Upper lobe of left lung (tissue), 6 donors: Measurements from ENCODE around the gene SEPTIN10. TPM values are rescaled to one million over a fixed set of nuclear protein-coding genes. Genes with fewer than 3 reads are reported as not detected.

ENCODE experiments used
- ATAC-seq, 2 donors: fragments of 200-7000 bp; cut with Tn5 transposase; one replicate each; pipeline ENCODE4 v1.9.1; 2022; ENCODE audit warnings: mild to moderate bottlenecking in 2 of 2, moderate library complexity in 2 of 2; ENCODE audit not compliant: low FRiP score in 2 of 2
- DNase-seq, 2 donors: peaks; one replicate each; pipeline ENCODE4 v3.0.0-alpha.2; 2019 to 2020
- H3K27ac ChIP-seq, 4 donors: fragments of 200-600 bp; sonication (generic); one replicate each; pipeline ENCODE4 v1.5.1; 2016 to 2019
- H3K27me3 ChIP-seq, 4 donors: fragments of 200-600 bp; sonication (generic); one replicate each; pipeline ENCODE4 v1.5.1; 2017 to 2019
- H3K36me3 ChIP-seq, 4 donors: fragments of 200-600 bp; sonication (generic); one replicate each; pipeline ENCODE4 v1.5.1; 2016 to 2019
- H3K4me1 ChIP-seq, 4 donors: fragments of 200-600 bp; sonication (generic); one replicate each; pipeline ENCODE4 v1.5.1; 2018 to 2019
- H3K4me3 ChIP-seq, 4 donors: fragments of 200-600 bp; sonication (generic); one replicate each; pipeline ENCODE4 v1.5.1; 2017 to 2019; ENCODE audit warnings: mild to moderate bottlenecking in 2 of 4, moderate library complexity in 1 of 4
- H3K9me3 ChIP-seq, 4 donors: fragments of 200-600 bp; sonication (generic); one replicate each; pipeline ENCODE4 v1.5.1; 2018 to 2019
- EP300 ChIP-seq, 4 donors: sonication (generic); formaldehyde crosslinking; IDR thresholded peaks; one replicate each; pipeline ENCODE4 v1.5.1; 2017; ENCODE audit warnings: antibody characterized with exemption in 4 of 4, control low read depth in 2 of 4
- POLR2A ChIP-seq, 4 donors: fragments of 450-650 bp; IDR thresholded peaks; one replicate each; pipeline ENCODE4 v1.5.1; 2016 to 2017; ENCODE audit warnings: antibody characterized with exemption in 4 of 4, mild to moderate bottlenecking in 2 of 4
- POLR2AphosphoS5 ChIP-seq, 2 donors: sonication (generic); formaldehyde crosslinking; IDR thresholded peaks; one replicate each; pipeline ENCODE4 v1.5.1; 2017; ENCODE audit warnings: antibody characterized with exemption in 2 of 2
- WGBS, 2 donors: methylation state at CpG; one replicate each; pipeline ENCODE4 v1.1.5; 2017 to 2018; 5-methylcytosine and 5-hydroxymethylcytosine counted together
- total RNA-seq, 6 donors: library from RNA; depleted of rRNA in 4 of 6; stranded (reverse); fragments of >200 nt in 4 of 6; gene quantifications; one replicate each; pipeline versions ENCODE4 v1.1.0 to v1.2.1, GENCODE V29; 2016 to 2021
- TF ChIP-seq, protein P1 (sequence below), 6 experiments: fragments of 450-650 bp in 4 of 6; fragments of 200-600 bp in 2 of 6; sonication (generic) in 2 of 6; IDR thresholded peaks; one replicate each; pipeline ENCODE4 v1.5.1; 2016 to 2019; ENCODE audit warnings: antibody characterized with exemption in 6 of 6
- donor health status: DM: no; HTN: no; CAD: no; lungs with moderate emphysema.
- donor health status: DM: no; HTN: yes; CAD: no; lungs with severe emphysema.

The SEPTIN10 gene
- total RNA-seq, 6 donors from 2014 or later = 60.8 to 135 (median 88.5) TPM

DNA sequence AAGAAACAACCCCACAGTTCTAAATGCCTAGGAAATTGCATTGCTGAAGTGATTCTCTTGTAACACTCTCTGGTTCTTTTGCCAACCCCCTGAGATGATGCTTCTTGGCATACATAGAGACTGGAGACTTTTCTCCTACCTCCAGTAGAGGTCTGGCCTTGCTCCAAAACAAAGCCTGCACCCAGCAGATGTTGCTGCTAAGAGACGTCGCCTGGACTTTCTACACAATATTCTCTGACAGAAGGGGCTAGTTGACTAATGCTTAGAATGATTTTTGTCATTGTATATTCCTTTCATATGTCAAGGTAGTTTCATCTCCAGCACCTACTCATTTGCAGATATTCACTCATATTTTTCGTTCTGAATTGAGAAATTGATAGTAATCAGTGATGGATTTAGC is 25.0 kb upstream of the SEPTIN10 start:
- no peak overlapping the region for H3K27ac ChIP-seq
- TF ChIP-seq POLR2A (IDR thresholded peaks at IDR 0.05) = no peak
- no peak for TF ChIP-seq POLR2AphosphoS5 (IDR thresholded peaks at IDR 0.05)
- TF ChIP-seq, protein P1, sequence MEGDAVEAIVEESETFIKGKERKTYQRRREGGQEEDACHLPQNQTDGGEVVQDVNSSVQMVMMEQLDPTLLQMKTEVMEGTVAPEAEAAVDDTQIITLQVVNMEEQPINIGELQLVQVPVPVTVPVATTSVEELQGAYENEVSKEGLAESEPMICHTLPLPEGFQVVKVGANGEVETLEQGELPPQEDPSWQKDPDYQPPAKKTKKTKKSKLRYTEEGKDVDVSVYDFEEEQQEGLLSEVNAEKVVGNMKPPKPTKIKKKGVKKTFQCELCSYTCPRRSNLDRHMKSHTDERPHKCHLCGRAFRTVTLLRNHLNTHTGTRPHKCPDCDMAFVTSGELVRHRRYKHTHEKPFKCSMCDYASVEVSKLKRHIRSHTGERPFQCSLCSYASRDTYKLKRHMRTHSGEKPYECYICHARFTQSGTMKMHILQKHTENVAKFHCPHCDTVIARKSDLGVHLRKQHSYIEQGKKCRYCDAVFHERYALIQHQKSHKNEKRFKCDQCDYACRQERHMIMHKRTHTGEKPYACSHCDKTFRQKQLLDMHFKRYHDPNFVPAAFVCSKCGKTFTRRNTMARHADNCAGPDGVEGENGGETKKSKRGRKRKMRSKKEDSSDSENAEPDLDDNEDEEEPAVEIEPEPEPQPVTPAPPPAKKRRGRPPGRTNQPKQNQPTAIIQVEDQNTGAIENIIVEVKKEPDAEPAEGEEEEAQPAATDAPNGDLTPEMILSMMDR (IDR thresholded peaks at IDR 0.05) = no peak
- no peak for TF ChIP-seq EP300 (IDR thresholded peaks at IDR 0.05)
- H3K9me3 ChIP-seq = no peaks in the 10 kb centered on the region
- WGBS, 2 donors = 68 to 80% methylated on average over 3 of the region's 3 CpGs
- H3K27me3 ChIP-seq = no peaks in the 10 kb centered on the region
- ATAC-seq (no peak), DNase-seq (no peak)
- H3K36me3 ChIP-seq = no peaks in the 10 kb centered on the region
- no peak overlapping the region for H3K4me3 ChIP-seq
- H3K4me1 ChIP-seq = peaks cover 0 to 15% (median 12%) of the 10 kb centered on the region in 4 donors

DNA sequence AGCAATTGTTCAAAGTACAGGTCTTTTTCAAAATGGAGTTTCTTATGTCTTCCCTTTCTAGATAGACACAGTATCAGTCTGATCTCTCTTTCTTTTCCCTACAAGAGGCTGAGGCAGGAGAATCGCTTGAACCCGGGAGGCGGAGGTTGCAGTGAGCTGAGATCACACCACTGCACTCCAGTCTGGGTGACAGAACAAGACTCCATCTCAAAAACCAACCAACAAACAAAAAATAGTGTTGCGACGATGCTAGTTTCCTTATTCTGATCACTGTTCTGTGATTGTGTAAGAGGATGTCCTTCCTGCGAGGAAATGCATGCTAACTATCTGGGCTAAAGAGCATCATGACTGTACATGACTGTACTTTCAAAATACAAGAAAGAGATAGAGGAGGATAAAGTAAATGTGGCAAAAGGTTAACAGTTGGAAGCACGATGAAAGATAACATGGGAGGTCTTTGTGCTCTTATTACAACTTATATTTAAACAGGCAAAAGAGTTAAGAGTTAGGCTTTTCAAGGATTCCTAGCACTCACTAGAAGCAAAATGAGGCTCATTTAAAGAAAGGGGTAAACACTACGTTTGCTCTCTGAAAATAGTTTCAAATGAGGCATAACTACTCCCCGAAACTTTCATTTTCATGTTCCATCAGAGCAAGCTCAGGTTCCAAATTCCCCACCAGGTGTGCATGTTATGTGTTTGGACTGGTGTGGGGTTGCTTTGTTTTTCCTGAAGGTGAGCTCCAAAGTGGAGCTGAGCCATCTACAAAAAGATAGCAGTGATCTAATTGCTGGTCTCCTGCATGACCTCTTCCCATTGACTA is 24.2 kb upstream of the SEPTIN10 start:
- H3K36me3 ChIP-seq = no peaks in the 10 kb centered on the region
- peaks cover 0 to 15% (median 11%) of the 10 kb centered on the region in 4 donors for H3K4me1 ChIP-seq
- H3K9me3 ChIP-seq = no peaks in the 10 kb centered on the region
- TF ChIP-seq EP300 (IDR thresholded peaks at IDR 0.05) (no peak), POLR2A (IDR thresholded peaks at IDR 0.05) (no peak), POLR2AphosphoS5 (IDR thresholded peaks at IDR 0.05) (peak in 1 of 2 donors; percentile 58)
- ATAC-seq = peak in 1 of 2 donors; percentile 69
- H3K4me3 ChIP-seq = no peak overlapping the region
- H3K27me3 ChIP-seq = no peaks in the 10 kb centered on the region
- WGBS, 2 donors = 50 to 57% methylated on average over 9 of the region's 9 CpGs
- H3K27ac ChIP-seq = peak overlapping the region in 1 of 4 donors; percentile 12
- DNase-seq = no peak

GRCh38 chr2:109636317-109636716 is 22.6 kb upstream of the SEPTIN10 start:
- Histone ChIP-seq H3K27me3 (no peaks in the 10 kb centered on the region), H3K9me3 (no peaks in the 10 kb centered on the region), H3K27ac (peak overlapping the region in 3 of 4 donors; percentile 18 to 73 (median 27)), H3K4me3 (no peak overlapping the region), H3K4me1 (peaks cover 0 to 15% (median 11%) of the 10 kb centered on the region in 4 donors), H3K36me3 (no peaks in the 10 kb centered on the region)
- ATAC-seq (peak in 1 of 2 donors; percentile 77), DNase-seq (no peak)
- 88 to 94% methylated on average over 1 of the region's 1 CpG for WGBS, 2 donors
- TF ChIP-seq, protein P1 (IDR thresholded peaks at IDR 0.05) = no peak
- TF ChIP-seq EP300 (IDR thresholded peaks at IDR 0.05) = no peak
- TF ChIP-seq POLR2AphosphoS5 (IDR thresholded peaks at IDR 0.05) = peak in 1 of 2 donors; percentile 40
- no peak for TF ChIP-seq POLR2A (IDR thresholded peaks at IDR 0.05)

DNA sequence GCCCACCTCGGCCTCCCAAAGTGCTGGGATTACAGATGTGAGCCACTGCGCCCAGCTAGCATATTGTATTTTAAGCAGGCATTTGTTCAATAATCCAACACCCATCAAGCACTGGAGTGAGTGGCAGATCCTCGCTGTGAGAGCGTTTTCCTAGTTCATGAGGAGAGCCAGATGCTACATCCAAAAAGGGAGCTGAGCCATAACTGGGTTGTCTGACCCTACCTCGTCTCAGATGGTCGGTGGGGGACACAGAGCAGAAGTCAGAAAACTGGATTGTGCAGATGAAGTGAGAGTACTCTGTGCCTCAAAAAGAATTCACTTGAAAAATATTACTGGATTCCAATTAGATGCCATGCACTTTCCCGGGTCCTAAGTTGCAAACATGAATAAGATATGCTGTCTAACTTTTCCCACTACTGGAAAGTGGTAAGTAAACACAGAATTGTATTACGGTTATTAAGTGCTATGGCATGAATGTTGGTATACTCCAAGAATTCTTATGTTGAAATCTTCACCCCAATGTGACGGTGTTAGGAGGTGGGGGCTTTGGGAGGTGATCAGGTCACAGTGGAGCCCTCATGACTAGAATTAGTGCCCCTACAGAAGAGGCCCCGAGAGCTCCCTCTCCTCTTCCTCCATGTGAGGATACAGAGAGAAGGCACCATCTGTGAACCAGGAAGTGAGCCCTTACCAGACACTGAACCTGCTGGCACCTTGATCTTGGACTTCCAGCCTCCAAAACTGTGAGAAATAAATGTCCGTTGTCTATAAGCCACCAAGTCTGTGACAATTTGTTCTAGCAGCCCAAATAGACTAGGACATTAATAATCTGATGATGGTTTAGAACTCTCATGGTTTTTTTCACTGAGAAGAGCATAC is 21.9 kb upstream of the SEPTIN10 start:
- ATAC-seq = peak in 1 of 2 donors; percentile 60
- Histone ChIP-seq H3K36me3 (no peaks in the 10 kb centered on the region), H3K4me3 (no peak overlapping the region), H3K27ac (peak overlapping the region in 3 of 4 donors; percentile 40 to 73 (median 41)), H3K27me3 (no peaks in the 10 kb centered on the region), H3K4me1 (peaks cover 0 to 15% (median 11%) of the 10 kb centered on the region in 4 donors), H3K9me3 (no peaks in the 10 kb centered on the region)
- TF ChIP-seq EP300 (IDR thresholded peaks at IDR 0.05) = no peak
- no peak for TF ChIP-seq POLR2A (IDR thresholded peaks at IDR 0.05)
- TF ChIP-seq, protein P1 (IDR thresholded peaks at IDR 0.05) = no peak
- peak in 1 of 2 donors; percentile 21 for TF ChIP-seq POLR2AphosphoS5 (IDR thresholded peaks at IDR 0.05)
- DNase-seq = no peak
- 63 to 69% methylated on average over 11 of the region's 11 CpGs for WGBS, 2 donors
